HG02884 (cell line): ENCODE data around the gene GTF3C5.
"Not testable (repeated sequence)": the region's sequence is repeated elsewhere in the genome, so short reads cannot be mapped to it uniquely, and the experiment has no call there.

Source experiments
- ATAC-seq: cut with Tn5 transposase; IDR thresholded peaks from one replicate; pipeline ENCODE4 v1.9.1; 2021; ENCODE audit warnings: mild to moderate bottlenecking, moderate library complexity; ENCODE audit not compliant: unreplicated experiment

The GTF3C5 gene

GRCh38 chr9:133088146-133088750 lies 57.5 kb downstream of the GTF3C5 start:
- ATAC-seq: no peak

GRCh38 chr9:133088756-133089155 lies 58.0 kb downstream of the GTF3C5 start:
- no peak for ATAC-seq

GRCh38 chr9:133089271-133089671 lies 58.5 kb downstream of the GTF3C5 start:
- ATAC-seq: no peak

GRCh38 chr9:133090187-133090586 lies 59.4 kb downstream of the GTF3C5 start:
- no peak for ATAC-seq

- no peak for ATAC-seq
Measured at GRCh38 chr9:133090752-133091385, 60.1 kb downstream of the GTF3C5 start.

- not testable (repeated sequence) for ATAC-seq
Measured at GRCh38 chr9:133094351-133094750, 63.6 kb downstream of the GTF3C5 start.

GRCh38 chr9:133094842-133095393 lies 64.1 kb downstream of the GTF3C5 start:
- no peak for ATAC-seq

- no peak for ATAC-seq
Measured at GRCh38 chr9:133098104-133098754, 67.4 kb downstream of the GTF3C5 start.

- no peak for ATAC-seq
Measured at GRCh38 chr9:133098871-133099270, 68.1 kb downstream of the GTF3C5 start.

- no peak for ATAC-seq
Measured at GRCh38 chr9:133099726-133100505, 69.1 kb downstream of the GTF3C5 start.

- no peak for ATAC-seq
Measured at GRCh38 chr9:133100506-133101355, 69.9 kb downstream of the GTF3C5 start.

GRCh38 chr9:133101356-133102189 lies 70.8 kb downstream of the GTF3C5 start:
- no peak for ATAC-seq

GRCh38 chr9:133102190-133103021 lies 71.6 kb downstream of the GTF3C5 start:
- no peak for ATAC-seq

GRCh38 chr9:133103183-133103986 lies 72.6 kb downstream of the GTF3C5 start:
- ATAC-seq: no peak

- no peak for ATAC-seq
Measured at GRCh38 chr9:133103987-133104505, 73.2 kb downstream of the GTF3C5 start.

GRCh38 chr9:133104718-133105460 lies 74.1 kb downstream of the GTF3C5 start:
- no peak for ATAC-seq

GRCh38 chr9:133105461-133105770 lies 74.6 kb downstream of the GTF3C5 start:
- no peak for ATAC-seq
